Stimulated activated CD4-positive, alpha-beta T cell treated with anti-CD3 and anti-CD28 coated beads, Interleukin-4, amount 100 ng/mL, for 1 hour (primary cell): ENCODE data around the gene MYO9B.
"Not testable (repeated sequence)": the region's sequence is repeated elsewhere in the genome, so short reads cannot be mapped to it uniquely, and the experiment has no call there.

Experiments
- DNase-seq: peaks from one replicate; pipeline ENCODE4 v3.0.0-alpha.2; 2020

The MYO9B gene

DNA sequence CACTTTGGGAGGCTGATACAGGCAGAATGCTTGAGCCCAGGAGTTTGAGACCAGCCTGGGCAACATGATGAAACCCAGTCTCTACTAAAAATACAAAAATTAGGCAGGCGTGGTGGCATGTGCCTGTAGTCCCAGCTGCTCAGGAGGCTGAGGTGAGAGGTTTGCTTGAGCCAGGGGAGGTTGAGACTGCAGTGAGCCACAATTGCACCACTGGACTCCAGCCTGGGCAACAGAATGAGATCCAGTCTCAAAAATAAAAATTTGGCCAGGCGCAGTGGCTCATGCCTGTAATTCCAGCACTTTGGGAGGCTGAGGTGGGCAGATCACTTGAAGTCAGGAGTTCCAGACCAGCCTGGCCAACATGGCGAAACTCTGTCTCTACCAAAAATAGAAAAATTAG, 19.1 kb downstream of the MYO9B start:
- not testable (repeated sequence) for DNase-seq

DNA sequence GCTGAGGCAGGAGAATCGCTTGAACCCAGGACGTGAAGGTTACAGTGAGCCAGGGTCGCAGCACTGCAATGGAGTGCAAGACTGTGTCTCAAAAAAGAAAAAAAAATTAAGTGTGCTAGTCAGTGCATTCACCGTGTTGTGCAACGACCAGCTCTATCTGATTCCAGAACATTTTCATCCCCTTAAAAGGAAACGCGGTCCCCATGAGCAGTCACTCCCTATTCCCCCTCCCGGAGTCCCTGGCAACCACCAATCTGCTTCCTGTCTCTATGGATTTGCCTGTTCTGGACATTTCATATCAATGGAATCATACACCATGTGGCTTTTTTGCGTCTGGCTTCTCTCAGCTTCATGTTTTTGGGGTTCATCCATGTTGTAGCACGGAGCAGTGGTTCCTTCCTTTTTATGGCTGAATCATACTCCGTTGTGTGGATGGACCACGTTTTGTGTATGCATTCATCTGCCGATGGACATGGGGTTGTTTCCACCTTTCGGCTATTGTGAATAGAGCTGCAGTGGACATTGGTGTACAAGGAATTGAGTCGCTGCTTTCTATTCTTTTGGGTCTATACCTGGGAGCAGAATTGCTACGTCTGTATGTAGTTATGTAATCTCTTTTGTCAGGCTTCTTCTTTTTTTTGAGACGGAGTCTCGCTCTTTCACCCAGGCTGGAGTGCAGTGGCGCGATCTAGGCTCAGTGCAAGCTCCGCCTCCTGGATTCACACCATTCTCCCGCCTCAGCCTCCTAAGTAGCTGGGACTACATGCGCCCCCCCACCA, 19.8 kb downstream of the MYO9B start:
- DNase-seq: no peak

DNA sequence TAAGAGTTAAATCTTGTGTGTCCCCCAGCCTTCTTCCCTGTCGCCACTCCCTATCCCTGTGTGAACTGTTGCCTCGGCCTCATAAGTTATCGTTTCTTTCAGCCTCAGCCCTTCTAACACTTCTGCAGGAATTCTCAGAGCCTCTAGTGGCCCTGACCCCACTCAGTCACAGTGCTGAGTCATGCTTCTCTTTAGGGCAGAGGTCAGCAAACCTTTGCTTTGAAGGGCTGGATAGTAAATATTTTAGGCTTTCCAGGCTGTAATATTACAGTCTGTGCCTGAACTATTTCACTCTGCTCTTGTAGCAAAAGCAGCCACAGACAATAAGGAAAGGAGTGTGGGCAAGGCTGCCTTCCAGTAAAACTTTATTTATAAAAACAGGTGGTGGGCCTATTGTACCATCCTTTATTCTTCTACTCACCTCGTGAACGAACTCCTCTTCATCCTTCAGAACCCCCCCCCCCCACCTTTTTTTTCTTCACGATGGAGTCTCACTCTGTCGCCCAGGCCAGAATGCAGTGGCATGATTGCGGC, 22.1 kb downstream of the MYO9B start:
- no peak for DNase-seq

DNA sequence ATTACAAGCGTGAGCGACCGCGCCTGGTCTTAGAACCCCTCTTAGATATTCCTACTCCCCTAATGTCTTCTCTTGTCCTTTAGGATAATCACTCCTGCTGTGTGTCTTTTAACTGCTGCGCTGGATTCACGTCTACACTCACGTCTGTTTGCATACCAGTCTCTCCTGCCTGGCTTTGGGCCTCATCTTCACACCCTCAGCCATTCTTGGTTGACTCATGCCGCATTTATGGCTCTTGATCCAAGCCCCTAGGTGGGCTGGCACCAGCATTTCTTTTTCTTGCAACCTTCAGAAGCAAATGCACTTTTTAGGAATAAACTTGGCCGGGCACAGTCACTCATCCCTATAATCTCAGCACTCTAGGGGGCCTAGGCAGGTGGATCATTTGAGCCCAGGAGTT, 22.7 kb downstream of the MYO9B start:
- no peak for DNase-seq

DNA sequence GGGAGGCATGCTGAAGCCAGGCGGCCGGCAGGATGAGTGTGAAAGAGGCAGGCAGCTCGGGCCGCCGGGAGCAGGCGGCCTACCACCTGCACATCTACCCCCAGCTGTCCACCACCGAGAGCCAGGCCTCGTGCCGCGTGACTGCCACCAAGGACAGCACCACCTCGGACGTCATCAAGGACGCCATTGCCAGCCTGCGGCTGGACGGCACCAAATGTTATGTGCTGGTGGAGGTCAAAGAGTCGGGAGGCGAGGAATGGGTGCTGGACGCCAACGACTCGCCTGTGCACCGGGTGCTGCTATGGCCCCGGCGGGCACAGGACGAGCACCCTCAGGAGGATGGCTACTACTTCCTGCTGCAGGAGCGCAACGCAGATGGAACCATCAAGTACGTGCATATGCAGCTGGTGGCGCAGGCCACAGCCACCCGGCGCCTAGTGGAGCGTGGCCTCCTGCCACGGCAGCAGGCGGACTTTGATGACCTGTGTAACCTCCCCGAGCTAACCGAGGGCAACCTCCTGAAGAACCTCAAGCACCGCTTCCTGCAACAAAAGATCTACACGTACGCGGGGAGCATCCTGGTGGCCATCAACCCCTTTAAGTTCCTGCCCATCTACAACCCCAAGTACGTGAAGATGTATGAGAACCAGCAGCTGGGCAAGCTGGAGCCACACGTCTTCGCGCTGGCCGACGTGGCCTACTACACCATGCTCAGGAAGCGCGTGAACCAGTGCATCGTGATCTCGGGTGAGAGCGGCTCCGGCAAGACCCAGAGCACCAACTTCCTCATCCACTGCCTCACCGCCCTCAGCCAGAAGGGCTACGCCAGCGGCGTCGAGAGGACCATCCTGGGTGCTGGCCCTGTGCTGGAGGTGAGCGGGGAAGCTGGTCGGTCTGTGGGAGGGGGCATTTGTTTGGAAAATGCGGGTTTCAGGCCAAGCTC, 26.4 kb downstream of the MYO9B start:
- no peak for DNase-seq

DNA sequence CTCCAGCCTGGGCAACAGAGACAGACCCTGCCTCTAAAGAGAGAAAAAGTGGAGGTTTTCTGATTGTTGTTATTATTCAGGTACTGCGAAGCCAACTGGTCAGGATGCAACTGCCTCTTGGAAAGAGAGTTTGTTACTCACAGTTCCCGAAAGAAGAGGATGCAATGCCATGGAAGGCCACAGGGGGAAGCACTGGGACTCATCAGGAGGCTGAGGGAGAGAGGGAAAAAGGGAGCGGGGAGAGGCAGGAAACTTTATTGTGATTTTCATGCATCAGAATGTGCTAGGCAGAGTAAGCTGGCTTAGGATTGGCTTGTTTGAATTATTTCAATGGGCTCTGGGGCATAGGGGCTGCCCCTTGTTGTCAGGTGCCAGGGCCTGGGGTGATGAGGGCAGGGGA, 27.6 kb downstream of the MYO9B start:
- DNase-seq: no peak

DNA sequence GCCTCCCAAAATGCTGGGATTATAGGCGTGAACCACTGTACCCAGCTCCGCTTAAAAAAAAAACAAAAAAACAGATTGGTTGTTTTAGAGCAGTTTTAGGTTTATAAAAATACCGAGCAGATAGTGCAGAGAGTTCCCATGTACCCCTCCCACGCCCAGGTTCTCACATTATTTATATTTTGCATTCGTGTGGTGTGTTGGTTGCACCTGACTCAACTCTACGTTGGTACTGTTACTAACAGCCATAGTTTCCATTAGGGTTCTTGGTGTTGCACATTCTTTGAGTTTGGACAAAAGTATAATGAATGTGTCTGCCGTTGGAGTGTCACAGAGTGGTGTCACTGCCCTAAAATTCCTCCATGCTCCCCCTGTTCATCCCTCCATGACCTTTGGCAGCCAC, 29.1 kb downstream of the MYO9B start:
- no peak for DNase-seq

DNA sequence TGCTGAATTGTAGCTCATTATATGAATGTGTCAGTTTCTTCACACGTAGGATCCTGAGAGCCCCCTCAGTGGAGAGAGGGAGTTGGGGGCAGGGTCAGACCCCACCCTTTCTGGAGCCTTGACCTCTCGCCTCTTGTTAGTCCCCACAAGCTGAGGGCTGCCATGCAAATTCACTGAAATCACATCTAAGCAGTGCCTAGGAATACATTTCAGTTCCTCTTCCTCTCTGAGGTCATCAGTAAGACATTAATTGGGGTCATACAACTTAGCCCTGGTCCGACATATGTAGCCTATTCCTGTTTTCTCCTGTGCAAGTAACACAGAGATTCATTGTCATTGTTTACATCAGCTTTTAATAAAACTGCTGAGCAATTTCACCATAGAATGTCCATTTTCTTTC, 30.0 kb downstream of the MYO9B start:
- DNase-seq: no peak

DNA sequence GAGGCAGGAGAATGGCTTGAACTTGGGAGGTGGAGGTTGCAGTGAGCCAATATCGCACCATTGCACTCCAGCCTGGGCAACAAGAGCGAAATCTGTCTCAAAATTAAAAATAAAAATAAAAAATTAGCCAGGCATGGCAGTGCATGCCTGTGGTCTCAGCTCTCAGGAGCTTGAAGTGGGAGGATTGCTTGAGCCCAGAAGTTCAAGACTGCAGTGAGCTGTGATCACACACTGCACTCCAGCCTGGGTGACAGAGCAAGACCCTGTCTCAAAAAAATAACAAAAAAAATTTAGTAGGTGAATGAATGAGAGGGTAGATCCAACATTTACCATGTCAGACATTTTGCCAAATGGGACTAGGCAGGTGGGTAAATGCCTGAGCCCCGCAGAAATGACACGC, 31.4 kb downstream of the MYO9B start:
- DNase-seq: not testable (repeated sequence)

DNA sequence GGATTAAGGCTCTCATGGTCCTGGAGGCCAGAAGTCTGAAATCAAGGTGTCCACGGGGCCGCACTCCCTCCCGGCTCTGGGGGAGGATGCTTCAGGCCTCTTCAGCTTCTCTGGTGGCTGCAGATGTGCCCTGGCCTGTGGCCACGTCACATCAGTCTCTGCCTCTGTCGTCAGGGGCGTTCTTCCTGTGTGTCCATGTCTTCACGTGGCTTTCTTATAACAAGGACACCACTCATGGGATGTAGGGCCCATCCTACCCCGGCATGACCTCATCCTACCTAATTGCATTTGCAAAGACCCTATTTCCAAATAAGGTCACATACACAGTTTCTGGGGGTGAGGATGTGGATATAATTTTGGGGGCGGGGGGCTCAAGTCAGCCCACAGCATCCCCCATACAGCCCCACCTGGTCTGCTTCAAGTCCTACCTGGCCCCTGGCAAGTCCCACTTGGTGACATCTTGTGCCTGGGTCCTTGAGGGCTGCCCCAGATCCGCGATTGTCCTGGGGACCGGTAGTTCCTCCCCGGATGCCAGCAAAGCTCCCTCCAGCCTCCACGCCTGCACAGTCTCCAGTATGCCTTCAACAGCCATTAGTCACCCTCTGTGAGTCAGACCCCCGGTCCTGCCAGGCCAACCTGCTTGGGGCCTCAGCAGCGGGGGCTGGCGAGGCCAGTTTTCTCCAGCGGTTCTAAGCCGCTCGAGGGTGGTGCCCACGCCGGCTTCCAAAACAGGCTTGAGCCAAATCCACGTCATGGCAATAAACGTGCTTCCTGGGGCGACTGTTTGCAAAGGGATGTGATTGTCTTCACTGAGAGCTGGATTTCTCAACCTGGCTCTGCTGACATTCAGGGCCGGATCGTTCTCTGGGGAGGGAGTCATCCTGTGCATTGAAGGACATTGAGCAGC, 32.2 kb downstream of the MYO9B start:
- no peak for DNase-seq

DNA sequence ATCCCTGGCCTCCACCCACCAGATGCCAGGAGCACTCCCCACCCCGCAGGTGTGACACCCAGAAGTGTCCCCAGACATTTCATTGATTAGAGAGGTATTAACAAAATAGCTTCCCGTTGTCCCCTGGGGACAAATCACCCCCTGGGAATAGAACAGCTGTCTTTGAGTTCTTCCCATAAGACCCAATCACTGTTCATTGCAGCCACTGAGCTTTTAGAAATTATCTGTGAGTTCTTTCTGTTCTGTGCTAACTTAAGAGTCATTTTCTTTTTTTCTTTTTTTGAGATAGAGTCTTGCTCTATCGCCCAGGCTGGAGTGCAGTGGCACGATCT, 32.8 kb downstream of the MYO9B start:
- DNase-seq: no peak

DNA sequence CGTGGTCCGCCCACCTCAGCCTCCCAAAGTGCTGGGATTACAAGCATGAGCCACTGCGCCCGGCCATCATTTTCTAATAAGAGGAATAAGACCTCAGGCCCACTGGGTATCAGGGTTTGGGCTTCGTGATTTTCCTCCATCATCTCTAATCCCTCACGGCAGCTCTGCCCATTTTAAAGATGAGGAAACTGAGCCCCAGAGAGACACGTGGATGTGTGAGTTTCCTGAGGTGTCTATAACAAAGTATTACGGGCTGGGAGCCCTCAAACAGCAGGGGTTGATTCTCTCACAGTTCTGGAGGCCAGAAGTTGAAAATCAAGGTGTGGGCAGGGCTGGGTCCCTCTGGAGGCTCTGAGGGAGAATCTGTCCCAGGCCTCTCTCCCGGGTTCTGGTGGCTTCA, 33.7 kb downstream of the MYO9B start:
- no peak for DNase-seq

DNA sequence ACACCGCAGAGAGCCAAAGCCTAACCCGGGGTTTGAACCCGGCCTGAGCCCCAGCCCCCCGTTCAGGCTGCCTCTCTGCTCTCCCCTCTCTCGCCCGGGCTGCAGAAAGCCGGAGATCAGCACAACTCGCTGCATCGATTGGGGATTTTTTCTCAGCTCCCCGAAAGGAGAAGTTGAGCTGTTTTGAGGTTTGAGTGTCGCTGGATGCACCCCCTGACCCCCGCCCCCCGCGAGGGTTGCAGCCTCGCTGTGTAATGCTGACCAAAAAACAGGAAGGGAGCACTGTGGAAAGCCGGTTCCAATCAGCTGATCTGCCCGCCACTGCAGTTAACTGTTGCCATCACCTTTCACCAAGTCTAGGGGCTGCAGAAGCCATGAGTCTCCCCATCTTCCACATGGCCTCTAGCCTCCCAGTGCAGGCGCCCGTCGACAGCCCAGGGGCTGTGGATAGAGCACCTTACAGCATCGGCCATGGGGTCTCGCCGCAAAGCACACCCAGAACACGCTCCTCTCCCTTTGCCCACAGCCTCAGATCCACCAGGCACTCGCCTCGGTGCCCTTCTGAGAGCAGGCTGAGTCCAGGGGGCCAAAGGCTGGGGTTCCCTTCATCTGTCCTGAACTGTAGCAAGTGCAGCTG, 34.5 kb downstream of the MYO9B start:
- no peak for DNase-seq

DNA sequence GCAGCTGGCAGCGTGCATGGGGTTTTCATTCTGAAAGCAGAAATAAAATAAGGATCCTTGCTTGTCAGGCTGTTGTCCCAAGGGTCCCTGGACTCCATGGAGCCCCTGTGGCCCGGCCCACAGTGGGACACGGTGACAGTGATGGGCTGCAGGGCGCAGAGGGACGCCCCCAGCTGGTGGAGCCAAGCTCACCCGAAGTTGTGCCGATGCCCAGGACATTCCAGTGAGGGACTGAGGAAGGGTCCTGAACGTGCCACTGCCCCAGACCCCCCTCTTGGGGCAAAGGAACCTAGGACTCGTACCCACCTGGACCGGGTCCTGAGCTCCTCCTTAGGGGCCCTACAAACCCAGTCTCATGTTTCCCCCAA, 35.0 kb downstream of the MYO9B start:
- DNase-seq: no peak

DNA sequence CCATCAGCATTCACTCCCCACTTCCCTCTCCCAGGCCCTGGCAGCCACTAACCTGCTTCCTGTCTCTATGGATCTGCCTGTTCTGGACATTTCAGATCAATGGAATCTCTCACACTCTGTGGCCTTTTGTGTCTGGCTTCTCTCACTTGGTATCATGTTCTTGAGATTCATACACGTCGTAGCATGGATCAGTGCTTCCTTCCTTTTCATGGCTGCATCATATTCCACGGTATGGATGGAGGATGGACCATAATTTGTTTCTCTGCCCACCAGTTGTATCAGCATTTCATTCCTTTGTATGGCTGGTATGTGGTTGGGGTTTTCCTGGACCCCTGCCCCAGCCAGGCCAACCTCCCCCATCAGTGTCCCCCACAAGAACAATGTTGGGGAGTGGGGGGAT, 36.2 kb downstream of the MYO9B start:
- DNase-seq: no peak

DNA sequence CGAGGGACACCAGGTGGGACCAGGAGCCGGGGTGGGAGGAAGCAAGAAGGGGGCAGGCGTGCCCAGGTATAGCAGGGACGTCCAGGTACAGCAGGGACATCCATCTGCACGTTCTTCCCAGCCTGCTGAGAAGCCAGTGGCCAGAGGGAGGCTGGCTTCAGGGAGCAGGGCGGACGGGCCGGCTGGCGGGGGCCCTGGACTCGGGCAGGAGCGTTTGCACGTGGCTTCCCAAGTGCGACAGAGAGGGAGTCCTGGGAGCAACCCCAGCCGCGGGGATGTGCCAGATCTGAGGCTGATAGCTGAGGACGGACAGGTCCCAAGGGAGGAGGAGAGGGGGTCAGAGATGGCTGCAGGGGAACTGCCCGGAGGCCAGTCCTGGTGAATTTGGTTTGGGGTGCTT, 36.7 kb downstream of the MYO9B start:
- no peak for DNase-seq

DNA sequence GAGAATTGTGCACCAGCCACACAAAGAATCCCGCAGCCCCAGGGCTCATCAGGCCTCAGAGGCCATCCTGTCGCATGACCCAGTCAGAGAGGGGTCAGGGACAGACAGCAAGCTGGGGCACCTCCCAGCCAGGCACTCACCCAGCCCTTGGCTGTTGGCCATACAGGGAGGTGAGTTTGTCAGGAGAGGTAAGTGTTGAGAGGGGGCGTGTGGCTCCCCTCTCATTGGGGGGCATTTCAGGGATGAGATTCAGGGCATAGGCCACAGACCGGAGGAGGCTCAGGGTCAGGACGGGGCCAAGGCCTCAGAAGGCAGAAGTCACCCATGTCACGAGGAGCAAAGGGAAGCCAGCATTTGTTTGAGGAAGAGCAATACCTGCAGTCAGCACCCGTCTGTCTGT, 37.1 kb downstream of the MYO9B start:
- no peak for DNase-seq

DNA sequence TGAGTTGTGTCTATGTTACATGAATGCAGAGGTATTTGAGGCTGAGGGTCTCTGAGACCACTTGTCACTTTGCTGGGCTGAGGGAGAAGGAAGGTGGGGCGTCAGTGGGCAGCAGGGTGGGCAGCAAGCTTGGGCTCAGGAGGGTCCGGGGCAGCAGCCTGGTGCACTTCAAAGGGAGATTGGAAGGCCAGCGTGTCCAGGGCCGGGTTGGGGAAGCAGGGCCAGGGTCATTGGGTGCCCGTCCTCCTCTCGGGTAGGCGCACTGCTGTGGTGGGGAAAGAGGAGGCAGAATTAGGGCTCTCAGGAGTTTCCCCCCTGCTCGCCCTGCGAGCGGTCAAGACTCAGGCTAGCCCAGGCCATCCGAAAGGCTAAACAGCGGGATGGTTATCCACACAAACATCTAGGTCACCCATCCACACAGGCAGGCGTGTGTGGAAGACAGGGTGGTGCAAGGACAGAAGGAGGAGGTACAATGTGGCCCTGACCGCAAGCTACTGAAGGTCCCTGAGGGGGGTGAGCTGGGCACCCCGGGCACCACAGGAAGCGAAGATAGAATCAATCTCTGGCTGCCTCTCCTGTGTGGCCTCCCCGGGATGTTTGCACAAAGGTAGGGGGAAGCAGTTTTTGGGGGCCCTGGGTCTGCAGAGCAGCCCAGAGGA, 37.7 kb downstream of the MYO9B start:
- DNase-seq: no peak

DNA sequence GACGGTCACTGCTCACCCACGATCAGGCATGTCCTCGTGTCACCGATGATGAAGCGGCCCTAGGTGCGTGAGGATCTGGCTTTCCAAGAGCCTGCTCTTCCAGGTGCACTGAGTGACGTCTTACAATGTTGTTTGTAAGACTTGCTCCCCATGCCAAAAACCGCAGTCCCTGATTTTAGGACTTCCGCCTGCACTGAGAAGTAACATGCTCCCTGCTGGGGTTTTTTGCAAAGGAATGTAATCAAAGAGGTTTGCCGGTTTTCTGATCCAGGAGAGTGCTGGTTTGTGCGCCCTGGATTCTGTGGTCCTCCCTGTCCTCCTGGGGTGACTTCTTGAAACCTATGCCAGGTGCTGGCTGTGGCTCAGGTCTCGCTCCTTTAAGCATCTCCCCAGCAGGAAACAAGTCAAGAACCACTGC, 38.8 kb downstream of the MYO9B start:
- no peak for DNase-seq

DNA sequence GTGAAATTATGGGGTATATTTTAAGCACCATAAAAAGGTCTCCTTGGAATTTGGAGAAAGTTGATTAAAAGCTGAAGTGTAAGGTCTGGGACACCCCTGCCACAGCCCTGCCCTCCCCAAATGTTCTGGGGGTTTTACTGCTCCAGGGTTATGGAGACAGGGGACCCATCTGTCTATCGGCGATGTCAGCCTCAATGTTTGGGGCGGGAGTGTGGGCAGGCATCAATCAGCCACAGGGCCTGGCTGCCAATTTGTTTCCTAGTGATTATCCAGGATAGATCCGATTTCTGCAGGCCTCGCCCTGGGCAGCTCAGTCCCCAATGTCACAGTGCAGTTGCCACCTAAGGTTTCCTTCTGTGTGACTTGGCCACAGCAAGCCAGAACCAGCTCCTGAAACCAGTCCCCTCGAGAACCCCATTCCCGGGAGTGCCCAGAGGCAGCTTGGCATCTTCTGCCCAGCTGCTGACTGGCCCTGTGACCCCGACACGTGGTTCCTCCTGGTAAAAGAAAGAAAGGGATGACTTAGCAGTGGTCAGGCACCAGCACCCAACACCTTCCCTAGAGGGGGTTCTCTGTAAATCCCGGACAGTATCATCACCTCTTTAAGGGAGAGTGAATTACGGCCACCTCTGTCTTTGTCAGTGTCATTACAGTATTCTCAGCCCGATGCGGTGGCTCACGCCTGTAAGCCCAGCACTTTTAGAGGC, 41.6 kb downstream of the MYO9B start:
- DNase-seq: no peak

DNA sequence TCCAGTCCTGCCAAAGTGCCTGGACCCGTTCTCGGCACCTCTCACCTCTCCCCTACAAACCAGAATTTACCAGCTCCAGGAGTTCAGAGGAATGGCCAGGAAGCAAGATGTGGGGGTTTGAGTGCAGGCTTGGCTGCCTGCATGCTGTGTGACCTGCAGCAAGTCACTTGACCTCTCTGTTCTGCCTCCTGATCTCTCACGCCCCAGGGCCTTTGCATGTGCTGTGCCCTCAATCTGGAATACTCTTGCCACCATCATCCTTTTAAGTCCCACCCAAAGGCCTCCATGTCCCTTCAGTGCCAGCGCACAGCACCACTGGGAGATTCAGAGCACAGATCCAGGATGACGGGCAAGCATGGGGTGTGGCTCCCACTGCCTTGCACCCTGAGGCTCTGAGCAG, 43.4 kb downstream of the MYO9B start:
- DNase-seq: no peak
